ENCODE results near the gene ZNF277.
A peak's percentile ranks its signal among the peaks of the same experiment; 100 is the strongest.

ZNF277 gene

GRCh38 chr7:112331492-112331891, 125.0 kb downstream of the ZNF277 start:
- no peak overlapping the region for H3K9ac ChIP-seq (ENCODE audit: low read length in 5 of 5)
- H3K36me3 ChIP-seq (ENCODE audit: control insufficient read depth in 5 of 5, insufficient read depth in 5 of 5, low read length in 5 of 5) = peaks cover 0 to 43% (median 7%) of the 10 kb centered on the region in 5 donors
- no peaks in the 10 kb centered on the region for H3K4me1 ChIP-seq (ENCODE audit: control insufficient read depth in 5 of 5, insufficient read depth in 5 of 5, low read length in 5 of 5)
- no peak overlapping the region for H3K27ac ChIP-seq (ENCODE audit: low read depth, low read length)
- H3K9me3 ChIP-seq (ENCODE audit: control insufficient read depth in 5 of 5, low read length in 5 of 5) = no peaks in the 10 kb centered on the region
- no peak overlapping the region for H3K4me3 ChIP-seq (ENCODE audit: low read depth in 1 of 5, low read length in 5 of 5)
- no peaks in the 10 kb centered on the region for H3K27me3 ChIP-seq (ENCODE audit: control insufficient read depth in 5 of 5, insufficient read depth in 4 of 5, low read length in 5 of 5)

GRCh38 chr7:112334366-112334765, 127.9 kb downstream of the ZNF277 start:
- Histone ChIP-seq H3K9ac (ENCODE audit: low read length in 5 of 5) (no peak overlapping the region), H3K27ac (ENCODE audit: low read depth, low read length) (no peak overlapping the region), H3K36me3 (ENCODE audit: control insufficient read depth in 5 of 5, insufficient read depth in 5 of 5, low read length in 5 of 5) (peaks cover 6 to 36% (median 10%) of the 10 kb centered on the region in 5 donors), H3K27me3 (ENCODE audit: control insufficient read depth in 5 of 5, insufficient read depth in 4 of 5, low read length in 5 of 5) (no peaks in the 10 kb centered on the region), H3K9me3 (ENCODE audit: control insufficient read depth in 5 of 5, low read length in 5 of 5) (no peaks in the 10 kb centered on the region), H3K4me3 (ENCODE audit: low read depth in 1 of 5, low read length in 5 of 5) (no peak overlapping the region), H3K4me1 (ENCODE audit: control insufficient read depth in 5 of 5, insufficient read depth in 5 of 5, low read length in 5 of 5) (no peaks in the 10 kb centered on the region)

- Histone ChIP-seq H3K9ac (ENCODE audit: low read length in 5 of 5) (no peak overlapping the region), H3K4me1 (ENCODE audit: control insufficient read depth in 5 of 5, insufficient read depth in 5 of 5, low read length in 5 of 5) (peaks cover 0 to under 1% (median 0%) of the 10 kb centered on the region in 5 donors), H3K4me3 (ENCODE audit: low read depth in 1 of 5, low read length in 5 of 5) (no peak overlapping the region), H3K36me3 (ENCODE audit: control insufficient read depth in 5 of 5, insufficient read depth in 5 of 5, low read length in 5 of 5) (peaks cover 10 to 30% (median 17%) of the 10 kb centered on the region in 5 donors), H3K9me3 (ENCODE audit: control insufficient read depth in 5 of 5, low read length in 5 of 5) (no peaks in the 10 kb centered on the region), H3K27ac (ENCODE audit: low read depth, low read length) (no peak overlapping the region), H3K27me3 (ENCODE audit: control insufficient read depth in 5 of 5, insufficient read depth in 4 of 5, low read length in 5 of 5) (no peaks in the 10 kb centered on the region)
These were observed 129.8 kb downstream of the ZNF277 start for GRCh38 chr7:112336261-112336660.

GRCh38 chr7:112336936-112337576, 130.6 kb downstream of the ZNF277 start:
- Histone ChIP-seq H3K9ac (ENCODE audit: low read length in 5 of 5) (no peak overlapping the region), H3K4me1 (ENCODE audit: control insufficient read depth in 5 of 5, insufficient read depth in 5 of 5, low read length in 5 of 5) (peaks cover 0 to 2% (median 0%) of the 10 kb centered on the region in 5 donors), H3K9me3 (ENCODE audit: control insufficient read depth in 5 of 5, low read length in 5 of 5) (no peaks in the 10 kb centered on the region), H3K4me3 (ENCODE audit: low read depth in 1 of 5, low read length in 5 of 5) (no peak overlapping the region), H3K27me3 (ENCODE audit: control insufficient read depth in 5 of 5, insufficient read depth in 4 of 5, low read length in 5 of 5) (no peaks in the 10 kb centered on the region), H3K36me3 (ENCODE audit: control insufficient read depth in 5 of 5, insufficient read depth in 5 of 5, low read length in 5 of 5) (peaks cover 12 to 30% (median 22%) of the 10 kb centered on the region in 5 donors), H3K27ac (ENCODE audit: low read depth, low read length) (no peak overlapping the region)

- no peak overlapping the region for H3K9ac ChIP-seq (ENCODE audit: low read length in 5 of 5)
These were observed 131.4 kb downstream of the ZNF277 start for GRCh38 chr7:112337892-112338291.

GRCh38 chr7:112338786-112339185, 132.3 kb downstream of the ZNF277 start:
- no peaks in the 10 kb centered on the region for H3K27me3 ChIP-seq (ENCODE audit: control insufficient read depth in 5 of 5, insufficient read depth in 4 of 5, low read length in 5 of 5)
- H3K4me3 ChIP-seq (ENCODE audit: low read depth in 1 of 5, low read length in 5 of 5) = no peak overlapping the region
- no peak overlapping the region for H3K27ac ChIP-seq (ENCODE audit: low read depth, low read length)
- no peak overlapping the region for H3K9ac ChIP-seq (ENCODE audit: low read length in 5 of 5)
- H3K36me3 ChIP-seq (ENCODE audit: control insufficient read depth in 5 of 5, insufficient read depth in 5 of 5, low read length in 5 of 5) = peaks cover 18 to 46% (median 28%) of the 10 kb centered on the region in 5 donors
- peaks cover 0 to 2% (median 0%) of the 10 kb centered on the region in 5 donors for H3K4me1 ChIP-seq (ENCODE audit: control insufficient read depth in 5 of 5, insufficient read depth in 5 of 5, low read length in 5 of 5)
- H3K9me3 ChIP-seq (ENCODE audit: control insufficient read depth in 5 of 5, low read length in 5 of 5) = no peaks in the 10 kb centered on the region

More at GRCh38 chr7:112337892-112338291, 131.4 kb downstream of the ZNF277 start:
- Histone ChIP-seq H3K9me3 (ENCODE audit: control insufficient read depth in 5 of 5, low read length in 5 of 5) (no peaks in the 10 kb centered on the region), H3K4me1 (ENCODE audit: control insufficient read depth in 5 of 5, insufficient read depth in 5 of 5, low read length in 5 of 5) (peaks cover 0 to 2% (median 0%) of the 10 kb centered on the region in 5 donors), H3K27me3 (ENCODE audit: control insufficient read depth in 5 of 5, insufficient read depth in 4 of 5, low read length in 5 of 5) (no peaks in the 10 kb centered on the region), H3K36me3 (ENCODE audit: control insufficient read depth in 5 of 5, insufficient read depth in 5 of 5, low read length in 5 of 5) (peaks cover 18 to 37% (median 27%) of the 10 kb centered on the region in 5 donors), H3K4me3 (ENCODE audit: low read depth in 1 of 5, low read length in 5 of 5) (no peak overlapping the region), H3K27ac (ENCODE audit: low read depth, low read length) (no peak overlapping the region)

GRCh38 chr7:112341464-112341863, 135.0 kb downstream of the ZNF277 start:
- Histone ChIP-seq H3K27ac (ENCODE audit: low read depth, low read length) (no peak overlapping the region), H3K36me3 (ENCODE audit: control insufficient read depth in 5 of 5, insufficient read depth in 5 of 5, low read length in 5 of 5) (peaks cover 18 to 46% (median 27%) of the 10 kb centered on the region in 5 donors), H3K9me3 (ENCODE audit: control insufficient read depth in 5 of 5, low read length in 5 of 5) (no peaks in the 10 kb centered on the region), H3K4me3 (ENCODE audit: low read depth in 1 of 5, low read length in 5 of 5) (no peak overlapping the region), H3K4me1 (ENCODE audit: control insufficient read depth in 5 of 5, insufficient read depth in 5 of 5, low read length in 5 of 5) (peaks cover 0 to 2% (median 0%) of the 10 kb centered on the region in 5 donors), H3K9ac (ENCODE audit: low read length in 5 of 5) (peak overlapping the region in 1 of 5 donors; percentile 16), H3K27me3 (ENCODE audit: control insufficient read depth in 5 of 5, insufficient read depth in 4 of 5, low read length in 5 of 5) (no peaks in the 10 kb centered on the region)

GRCh38 chr7:112346381-112347060, 140.0 kb downstream of the ZNF277 start:
- no peaks in the 10 kb centered on the region for H3K4me1 ChIP-seq (ENCODE audit: control insufficient read depth in 5 of 5, insufficient read depth in 5 of 5, low read length in 5 of 5)
- peaks cover 7 to 21% (median 11%) of the 10 kb centered on the region in 5 donors for H3K36me3 ChIP-seq (ENCODE audit: control insufficient read depth in 5 of 5, insufficient read depth in 5 of 5, low read length in 5 of 5)

GRCh38 chr7:112347088-112347487, 140.6 kb downstream of the ZNF277 start:
- Histone ChIP-seq H3K9me3 (ENCODE audit: control insufficient read depth in 5 of 5, low read length in 5 of 5) (peaks cover 0 to 4% (median 0%) of the 10 kb centered on the region in 5 donors), H3K27ac (ENCODE audit: low read depth, low read length) (no peak overlapping the region), H3K36me3 (ENCODE audit: control insufficient read depth in 5 of 5, insufficient read depth in 5 of 5, low read length in 5 of 5) (peaks cover 5 to 16% (median 8%) of the 10 kb centered on the region in 5 donors), H3K9ac (ENCODE audit: low read length in 5 of 5) (no peak overlapping the region), H3K27me3 (ENCODE audit: control insufficient read depth in 5 of 5, insufficient read depth in 4 of 5, low read length in 5 of 5) (peaks cover 0 to 2% (median 0%) of the 10 kb centered on the region in 5 donors), H3K4me3 (ENCODE audit: low read depth in 1 of 5, low read length in 5 of 5) (no peak overlapping the region), H3K4me1 (ENCODE audit: control insufficient read depth in 5 of 5, insufficient read depth in 5 of 5, low read length in 5 of 5) (no peaks in the 10 kb centered on the region)

More at GRCh38 chr7:112346381-112347060, 140.0 kb downstream of the ZNF277 start:
- Histone ChIP-seq H3K9me3 (ENCODE audit: control insufficient read depth in 5 of 5, low read length in 5 of 5) (peaks cover 0 to 4% (median 0%) of the 10 kb centered on the region in 5 donors), H3K9ac (ENCODE audit: low read length in 5 of 5) (no peak overlapping the region), H3K27ac (ENCODE audit: low read depth, low read length) (no peak overlapping the region), H3K4me3 (ENCODE audit: low read depth in 1 of 5, low read length in 5 of 5) (no peak overlapping the region), H3K27me3 (ENCODE audit: control insufficient read depth in 5 of 5, insufficient read depth in 4 of 5, low read length in 5 of 5) (no peaks in the 10 kb centered on the region)

GRCh38 chr7:112350585-112350984, 144.1 kb downstream of the ZNF277 start:
- H3K4me1 ChIP-seq (ENCODE audit: control insufficient read depth in 5 of 5, insufficient read depth in 5 of 5, low read length in 5 of 5) = no peaks in the 10 kb centered on the region
- H3K27ac ChIP-seq (ENCODE audit: low read depth, low read length) = no peak overlapping the region
- peaks cover 0 to 4% (median 0%) of the 10 kb centered on the region in 5 donors for H3K9me3 ChIP-seq (ENCODE audit: control insufficient read depth in 5 of 5, low read length in 5 of 5)
- no peak overlapping the region for H3K9ac ChIP-seq (ENCODE audit: low read length in 5 of 5)
- no peaks in the 10 kb centered on the region for H3K36me3 ChIP-seq (ENCODE audit: control insufficient read depth in 5 of 5, insufficient read depth in 5 of 5, low read length in 5 of 5)
- no peak overlapping the region for H3K4me3 ChIP-seq (ENCODE audit: low read depth in 1 of 5, low read length in 5 of 5)
- peaks cover 0 to 2% (median 0%) of the 10 kb centered on the region in 5 donors for H3K27me3 ChIP-seq (ENCODE audit: control insufficient read depth in 5 of 5, insufficient read depth in 4 of 5, low read length in 5 of 5)

Data from subcutaneous abdominal adipose tissue (tissue), 5 donors.